HG03159 (cell line): ENCODE data around the gene CLASP2.
"Not testable (repeated sequence)": the region's sequence is repeated elsewhere in the genome, so short reads cannot be mapped to it uniquely, and the experiment has no call there.

Experiments
- ATAC-seq: cut with Tn5 transposase; IDR thresholded peaks from one replicate; pipeline ENCODE4 v1.9.1; 2021; ENCODE audit warnings: mild to moderate bottlenecking, moderate library complexity; ENCODE audit not compliant: unreplicated experiment

CLASP2 gene

DNA sequence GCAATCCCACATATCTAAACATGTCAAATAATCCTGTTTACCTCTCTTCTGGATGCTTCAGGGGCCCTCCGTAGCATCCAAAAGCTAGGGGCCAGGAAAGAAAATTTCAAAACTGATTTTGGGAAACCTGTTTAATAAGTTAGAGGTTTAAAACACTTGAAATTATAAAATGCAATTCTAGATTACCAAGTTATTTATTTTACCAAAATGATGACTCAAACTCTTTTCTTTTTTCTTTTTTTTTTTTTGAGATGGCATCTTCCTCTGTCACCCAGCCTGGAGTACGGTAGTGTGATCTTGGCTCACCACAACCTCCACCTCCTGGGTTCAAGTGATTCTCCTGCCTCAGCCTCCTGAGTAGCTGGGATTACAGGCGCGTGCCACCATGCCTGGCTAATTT, 258.5 kb downstream of the CLASP2 start:
- ATAC-seq, result not testable (repeated sequence)

- no peak for ATAC-seq
These were observed 259.6 kb downstream of the CLASP2 start for GRCh38 chr3:33458446-33458845.

DNA sequence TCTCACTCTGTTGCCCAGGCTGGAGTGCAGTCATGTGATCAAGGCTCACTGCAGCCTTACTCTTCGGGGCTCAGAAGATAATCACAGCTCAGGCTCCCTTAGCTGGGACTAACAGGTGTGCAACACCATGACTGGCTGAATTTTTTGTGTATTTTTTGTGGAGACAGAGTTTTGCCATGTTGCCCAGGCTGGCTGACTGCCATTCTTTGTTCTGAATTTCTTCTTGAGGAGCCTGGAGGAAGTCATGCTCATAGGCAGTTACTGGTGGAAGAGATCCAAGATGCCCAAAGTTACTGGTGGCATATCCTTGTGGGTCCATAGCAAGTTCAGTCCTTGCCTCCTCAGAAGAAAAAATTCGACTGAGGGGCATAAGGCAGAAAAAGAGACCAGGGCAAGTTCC, 261.3 kb downstream of the CLASP2 start:
- ATAC-seq, result no peak

DNA sequence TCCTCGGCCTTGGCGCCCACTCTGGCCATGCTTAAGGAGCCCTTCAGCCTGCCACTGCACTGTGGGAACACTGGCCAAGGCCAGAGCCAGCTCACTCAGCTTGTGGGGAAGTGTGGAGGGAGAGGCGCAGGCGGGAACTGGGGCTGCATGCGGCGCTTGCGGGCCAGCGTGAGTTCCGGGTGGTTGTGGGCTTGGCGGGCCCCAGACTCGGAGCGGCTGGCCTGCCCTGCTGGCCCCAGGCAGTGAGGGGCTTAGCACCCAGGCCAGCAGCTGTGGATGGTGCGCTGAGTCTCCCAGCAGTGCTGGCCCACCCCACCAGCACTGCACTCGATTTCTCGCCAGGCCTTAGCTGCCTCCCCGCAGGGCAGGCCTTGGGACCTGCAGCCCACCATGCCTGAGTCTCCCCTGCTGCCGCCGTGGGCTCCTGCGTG, 264.7 kb downstream of the CLASP2 start:
- no peak for ATAC-seq

DNA sequence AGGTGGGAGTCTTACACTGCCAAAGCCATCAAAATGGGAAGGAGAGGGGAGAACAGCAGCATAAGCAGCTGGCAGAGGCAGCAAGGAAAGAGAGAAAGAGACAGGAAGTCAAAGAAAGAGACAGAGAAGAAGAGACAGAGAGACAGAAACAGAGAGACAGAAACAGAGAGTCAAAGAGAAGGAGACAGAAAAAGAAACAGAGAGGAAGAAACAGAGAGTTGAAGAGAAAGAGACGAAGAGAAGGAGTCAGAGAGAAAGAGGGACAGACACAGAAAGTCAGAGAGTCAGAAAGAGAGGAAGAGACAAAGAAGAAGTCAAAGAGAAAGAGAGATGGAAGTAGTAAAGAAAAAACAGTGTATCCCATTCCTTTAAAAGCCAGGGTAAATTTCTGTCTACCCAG, 266.1 kb downstream of the CLASP2 start:
- not testable (repeated sequence) for ATAC-seq

DNA sequence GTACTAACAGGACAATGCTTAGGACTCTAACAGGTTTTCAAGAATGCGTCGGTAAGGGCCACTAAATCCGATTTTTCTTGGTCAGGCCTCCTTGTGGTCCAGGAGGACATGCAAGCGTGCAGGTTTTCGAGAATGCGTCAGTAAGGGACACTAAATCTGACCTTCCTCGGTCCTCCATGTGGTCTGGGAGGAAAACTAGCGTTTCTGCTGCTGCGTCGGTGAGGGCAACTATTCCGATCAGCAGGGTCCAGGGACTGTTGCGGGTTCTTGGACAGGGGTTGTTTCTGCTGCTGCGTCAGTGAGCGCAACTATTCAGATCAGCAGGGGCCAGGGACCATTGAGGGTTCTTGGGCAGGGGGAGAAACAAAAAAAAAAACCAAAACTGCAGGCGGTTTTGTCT, 270.1 kb downstream of the CLASP2 start:
- no peak for ATAC-seq

GRCh38 chr3:33447256-33447625, 270.8 kb downstream of the CLASP2 start:
- ATAC-seq, result not testable (repeated sequence)
